K562 (cell line): ENCODE data around the gene SCGB1D4. TPM values are rescaled to one million over a fixed set of nuclear protein-coding genes. Genes with fewer than 3 reads are reported as not detected.

ENCODE experiments used
- SMAD3 ChIP-seq: fragments of 450-650 bp; formaldehyde crosslinking; conservative IDR thresholded peaks from 2 replicates; pipeline ENCODE4 v1.4.0; 2020; ENCODE audit warnings: mild to moderate bottlenecking
- ZNF407 ChIP-seq: fragments of 450-650 bp; IDR thresholded peaks from 2 replicates; pipeline ENCODE4 v1.6.1; 2016; ENCODE audit warnings: low read depth
- polyA plus RNA-seq, 8 experiments: library from polyadenylated mRNA; depleted of rRNA in 4 of 8; stranded (reverse) in 5 of 8; unstranded in 3 of 8; fragments of >200 nt; fragmentation: Nextera tagmentation in 2 of 8; fragmentation: Illumina TruSeq in 1 of 8; extraction: Ambion mirVana in 2 of 8; extraction: Trizol in 1 of 8; gene quantifications; 2 replicates each; pipeline versions ENCODE4 v1.2.1 to v1.2.3, GENCODE V29; 2011 to 2014; ENCODE audit warnings: inconsistent platforms in 1 of 8, missing spikeins in 1 of 8
- total RNA-seq, 7 experiments: library from RNA; depleted of rRNA in 6 of 7; stranded (reverse); fragments of >200 nt in 6 of 7; fragmentation: Illumina TruSeq in 2 of 7; extraction: Trizol in 2 of 7; gene quantifications; 2 replicates each; pipeline versions ENCODE4 v1.2.1 to v1.2.3, GENCODE V29; 2011 to 2021; ENCODE audit warnings: low replicate concordance in 1 of 7

Gene SCGB1D4
- total and polyA plus RNA-seq, 9 of the 15 experiments (the other 6 are each of a cell fraction or from before 2014, with no cell fraction given) = not detected

- TF ChIP-seq ZNF407 (no peak), SMAD3 (CRISPR knock-in tag) (no peak)
Observed at GRCh38 chr11:62322524-62322923, 23.6 kb upstream of the SCGB1D4 start (continued).
